ENCODE results near the gene GAB2.
"Not testable (repeated sequence)": the region's sequence is repeated elsewhere in the genome, so short reads cannot be mapped to it uniquely, and the experiment has no call there.

Gene GAB2

GRCh38 chr11:78241475-78241874 is 176.1 kb downstream of the GAB2 start:
- DNase-seq = no peak

GRCh38 chr11:78239781-78240180 is 177.8 kb downstream of the GAB2 start:
- DNase-seq = no peak

GRCh38 chr11:78237293-78238046 is 180.2 kb downstream of the GAB2 start:
- DNase-seq = no peak

- no peak for DNase-seq
Measured at GRCh38 chr11:78234006-78234405, 183.6 kb downstream of the GAB2 start.

- not testable (repeated sequence) for DNase-seq
Measured at GRCh38 chr11:78233046-78233445, 184.6 kb downstream of the GAB2 start.

- DNase-seq = no peak
Measured at GRCh38 chr11:78231962-78232501, 185.6 kb downstream of the GAB2 start.

- peak; percentile 35 for DNase-seq
Measured at GRCh38 chr11:78230161-78230877, 187.3 kb downstream of the GAB2 start.

GRCh38 chr11:78229106-78229505 is 188.5 kb downstream of the GAB2 start:
- no peak for DNase-seq

GRCh38 chr11:78228467-78228866 is 189.2 kb downstream of the GAB2 start:
- peak; percentile 68 for DNase-seq

- DNase-seq = no peak
Measured at GRCh38 chr11:78227921-78228320, 189.7 kb downstream of the GAB2 start.

GRCh38 chr11:78226684-78227680 is 190.6 kb downstream of the GAB2 start:
- peak; percentile 43 for DNase-seq

- no peak for DNase-seq
Measured at GRCh38 chr11:78224906-78225420, 192.7 kb downstream of the GAB2 start.

GRCh38 chr11:78224506-78224905 is 193.1 kb downstream of the GAB2 start:
- no peak for DNase-seq

- DNase-seq = peak; percentile 12
Measured at GRCh38 chr11:78223320-78223954, 194.2 kb downstream of the GAB2 start.

GRCh38 chr11:78222726-78223125 is 194.9 kb downstream of the GAB2 start:
- not testable (repeated sequence) for DNase-seq

GRCh38 chr11:78221396-78222315 is 196.0 kb downstream of the GAB2 start:
- DNase-seq = peak; percentile 30

GRCh38 chr11:78220218-78221157 is 197.1 kb downstream of the GAB2 start:
- peak; percentile 50 for DNase-seq

- peak; percentile 41 for DNase-seq
Measured at GRCh38 chr11:78219493-78220217, 198.0 kb downstream of the GAB2 start.

Data from islet precursor cell (in vitro differentiated cells).